Stomach (tissue), 4 donors: ENCODE results near the gene IRS2.

Source experiments
- CTCF ChIP-seq, 7 experiments: fragments of 450-650 bp in 4 of 7; fragments of 200-600 bp in 3 of 7; sonication (generic) in 3 of 7; IDR thresholded peaks; one replicate each; pipeline ENCODE4 v1.5.1; 2016 to 2019; ENCODE audit warnings: antibody characterized with exemption in 7 of 7, control low read depth in 2 of 7, mild to moderate bottlenecking in 1 of 7
- POLR2A ChIP-seq, 4 donors: fragments of 450-650 bp; IDR thresholded peaks; one replicate each; pipeline ENCODE4 v1.6.1; 2016; ENCODE audit warnings: antibody characterized with exemption in 4 of 4, control low read depth in 2 of 4, mild to moderate bottlenecking in 1 of 4, moderate library complexity in 1 of 4
- POLR2AphosphoS5 ChIP-seq, 3 donors: sonication (generic); formaldehyde crosslinking; IDR thresholded peaks; one replicate each; pipeline ENCODE4 v1.6.1; 2016; ENCODE audit warnings: antibody characterized with exemption in 3 of 3

GRCh38 chr13:109720758-109721184 is 65.6 kb downstream of the IRS2 start:
- TF ChIP-seq CTCF (IDR thresholded peaks at IDR 0.05): no peak
- no peak for TF ChIP-seq POLR2A (IDR thresholded peaks at IDR 0.05)
- no peak for TF ChIP-seq POLR2AphosphoS5 (IDR thresholded peaks at IDR 0.05)
